Middle frontal gyrus (tissue), 1 donor: ENCODE results near the gene FAM20A.
"Not testable (repeated sequence)": the region's sequence is repeated elsewhere in the genome, so short reads cannot be mapped to it uniquely, and the experiment has no call there.

Experiments
- DNase-seq: peaks from one replicate; pipeline ENCODE4 v3.0.0-alpha.2; 2015; ENCODE audit warnings: low spot score; ENCODE audit errors: extremely low spot score

Gene FAM20A

DNA sequence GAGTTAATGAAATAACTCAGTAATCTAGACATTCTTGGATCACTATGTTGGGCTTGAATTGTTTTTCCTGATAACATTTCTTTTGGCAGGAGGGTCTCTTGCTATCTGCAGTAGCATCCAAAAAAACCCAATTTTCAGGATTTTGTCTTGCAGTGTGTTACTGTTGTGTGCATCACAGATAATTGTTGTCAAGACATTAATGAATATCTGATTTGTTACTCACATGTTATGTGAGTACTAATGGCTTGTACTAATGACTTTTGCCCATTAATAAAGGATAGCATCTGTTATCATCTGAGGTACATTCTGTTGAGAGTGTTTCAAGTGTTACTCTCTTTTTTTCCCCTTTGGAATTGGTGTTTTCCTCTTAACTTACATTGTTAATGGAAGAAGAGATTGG, 78.9 kb downstream of the FAM20A start:
- DNase-seq, result no peak

DNA sequence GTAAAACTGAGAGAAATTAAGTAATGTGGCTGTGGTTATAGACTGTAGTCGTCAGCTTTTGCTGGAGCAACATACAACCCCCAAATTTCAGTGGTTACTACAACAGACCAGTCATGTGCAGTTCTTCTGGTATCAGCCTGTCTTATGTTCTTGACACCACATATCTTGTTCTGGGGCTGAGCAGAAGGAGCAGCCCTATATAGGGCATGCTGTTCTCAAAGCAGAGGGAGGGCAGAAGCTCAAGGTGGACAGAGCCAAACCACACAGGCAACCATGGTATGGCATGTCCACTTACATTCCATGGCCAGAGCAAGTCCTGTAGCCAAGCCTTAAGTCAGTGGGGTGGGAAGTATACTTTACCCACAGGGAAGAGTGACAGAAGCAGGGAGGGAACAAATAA, 81.3 kb downstream of the FAM20A start:
- DNase-seq, result no peak

DNA sequence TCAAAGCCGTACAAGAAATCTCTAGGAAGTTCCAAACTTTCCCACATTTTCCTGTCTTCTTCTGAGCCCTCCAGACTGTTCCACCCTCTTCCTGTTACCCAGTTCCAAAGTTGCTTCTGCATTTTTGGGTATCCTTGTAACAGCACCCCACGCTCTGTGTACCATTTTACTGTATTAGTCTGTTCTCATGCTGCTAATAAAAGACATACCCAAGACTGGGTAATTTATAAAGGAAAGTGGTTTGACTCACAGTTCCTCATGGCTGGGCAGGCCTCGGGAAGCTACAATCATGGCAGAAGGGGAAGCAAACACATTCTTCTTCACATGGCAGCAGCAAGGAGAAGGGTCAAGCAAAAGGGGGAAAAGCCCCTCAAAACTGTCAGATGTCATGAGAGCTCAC, 82.1 kb downstream of the FAM20A start:
- not testable (repeated sequence) for DNase-seq

DNA sequence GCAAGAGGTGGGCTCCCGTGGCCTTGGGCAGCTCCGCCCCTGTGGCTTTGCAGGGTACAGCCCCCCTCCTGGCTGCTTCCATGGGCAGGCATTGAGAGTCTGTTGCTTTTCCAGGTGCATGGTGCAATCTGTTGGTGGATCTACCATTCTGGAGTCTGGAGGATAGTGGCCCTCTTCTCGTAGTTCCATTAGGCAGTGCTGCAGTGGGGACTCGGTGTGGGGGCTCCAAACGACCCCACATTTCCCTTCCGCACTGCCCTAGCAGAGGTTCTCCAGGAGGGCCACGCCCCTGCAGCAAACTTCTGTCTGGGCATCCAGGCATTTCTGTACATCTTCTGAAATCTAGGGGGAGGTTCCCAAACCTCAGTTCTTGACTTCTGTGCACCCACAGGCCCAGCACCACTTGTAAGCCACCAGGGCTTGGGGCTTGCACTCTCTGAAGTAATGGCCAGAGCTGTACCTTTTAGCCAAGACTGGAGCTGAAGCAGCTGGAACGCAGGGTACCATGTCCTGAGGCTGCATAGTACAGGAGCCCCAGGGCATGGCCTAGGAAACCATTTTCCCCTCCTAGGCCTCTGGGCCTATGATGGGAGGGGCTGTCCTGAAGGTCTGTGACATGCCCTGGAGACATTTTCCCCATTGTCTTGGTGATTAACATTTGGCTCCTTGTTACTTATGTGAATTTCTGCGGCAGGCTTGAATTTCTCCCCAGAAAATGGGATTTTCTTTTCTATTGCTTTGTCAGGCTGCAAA, 82.9 kb downstream of the FAM20A start:
- DNase-seq, result no peak

- not testable (repeated sequence) for DNase-seq
Observed at GRCh38 chr17:68517605-68518004, 83.6 kb downstream of the FAM20A start.

DNA sequence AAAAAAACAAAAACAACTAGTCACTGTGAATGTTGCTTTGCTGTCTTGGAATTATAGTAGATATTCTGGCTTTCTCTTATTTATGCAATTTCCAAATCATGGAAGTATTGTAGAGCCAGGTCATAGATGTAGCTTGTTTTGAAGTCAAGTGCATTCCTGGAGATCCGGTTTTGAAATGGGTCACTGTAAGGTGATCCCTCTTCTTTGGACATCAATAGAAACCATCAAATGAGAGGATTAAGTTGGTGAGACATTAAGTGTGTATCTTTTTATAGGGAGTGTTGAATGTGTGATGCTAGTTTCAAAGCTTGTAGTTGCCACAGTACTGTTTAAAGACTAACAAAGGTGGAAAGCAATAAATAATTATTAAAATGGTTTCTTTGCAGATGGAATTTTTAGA, 84.4 kb downstream of the FAM20A start:
- no peak for DNase-seq

DNA sequence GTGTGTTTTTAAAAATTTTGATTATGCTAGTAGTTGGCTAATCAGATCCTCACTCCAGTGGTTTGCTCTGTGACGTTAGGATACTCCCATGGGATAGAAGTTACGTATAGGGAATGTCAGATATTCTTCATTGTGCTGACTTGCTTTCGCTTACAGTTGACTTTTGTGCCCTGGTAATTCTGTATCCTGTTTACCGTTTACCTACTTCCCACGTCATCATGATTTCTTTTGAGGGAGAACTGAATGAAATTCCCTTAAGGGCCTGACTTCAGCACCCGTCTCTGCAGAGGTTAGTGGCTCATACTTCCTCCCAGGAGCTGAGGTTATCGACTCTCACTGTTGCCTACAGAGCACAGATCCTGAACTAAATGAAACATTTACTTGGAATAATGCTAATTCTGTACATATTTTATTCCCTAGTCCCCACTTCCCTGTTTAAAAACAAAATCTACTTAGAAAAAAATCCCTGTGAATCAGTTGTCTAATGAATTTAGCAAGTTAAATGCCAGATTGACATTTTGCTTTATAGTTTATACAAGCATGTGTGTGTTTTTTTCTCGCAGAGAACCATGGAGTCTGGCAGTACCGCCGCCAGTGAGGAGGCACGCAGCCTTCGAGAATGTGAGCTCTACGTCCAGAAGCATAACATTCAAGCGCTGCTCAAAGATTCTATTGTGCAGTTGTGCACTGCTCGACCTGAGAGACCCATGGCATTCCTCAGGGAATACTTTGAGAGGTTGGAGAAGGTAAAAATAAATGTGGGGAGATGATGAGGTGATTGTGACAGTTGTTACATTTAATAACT, 86.1 kb downstream of the FAM20A start:
- no peak for DNase-seq

- DNase-seq, result no peak
Observed at GRCh38 chr17:68513932-68514331, 87.2 kb downstream of the FAM20A start.

GRCh38 chr17:68512960-68513474, 88.2 kb downstream of the FAM20A start:
- no peak for DNase-seq

- peak; percentile 97 for DNase-seq
Observed at GRCh38 chr17:68512247-68512959, 88.8 kb downstream of the FAM20A start, which contains the start of gene PRKAR1A. Gene PRKAR1A, plus strand, starts transcription at chr17:68512430. Its CDS starts 2,970 bp downstream, at chr17:68515400.

GRCh38 chr17:68511671-68512246, 89.4 kb downstream of the FAM20A start:
- peak; percentile 59 for DNase-seq

DNA sequence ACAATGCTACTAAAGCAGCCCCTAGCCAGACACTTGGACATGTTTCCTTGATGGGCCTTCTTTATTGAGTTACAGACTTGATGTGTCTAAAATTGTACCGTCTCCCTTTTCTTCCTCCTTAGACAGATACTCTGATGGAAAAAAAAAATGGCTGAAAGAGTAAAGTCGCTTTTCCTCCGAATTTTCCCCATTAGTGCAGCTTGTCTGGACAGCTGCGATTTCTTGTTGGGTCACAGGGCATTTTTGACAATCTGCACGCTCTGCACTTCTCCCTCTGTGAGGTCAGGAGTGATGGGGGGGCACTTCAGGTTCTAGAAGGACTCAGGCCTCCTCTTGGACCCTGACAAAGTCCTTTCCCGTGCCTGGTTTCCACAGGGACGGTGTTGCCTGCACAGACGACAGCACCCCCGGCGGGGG, 89.9 kb downstream of the FAM20A start:
- no peak for DNase-seq

- DNase-seq, result no peak
Observed at GRCh38 chr17:68509141-68510057, 91.8 kb downstream of the FAM20A start.

GRCh38 chr17:68507576-68507975, 93.6 kb downstream of the FAM20A start:
- no peak for DNase-seq

DNA sequence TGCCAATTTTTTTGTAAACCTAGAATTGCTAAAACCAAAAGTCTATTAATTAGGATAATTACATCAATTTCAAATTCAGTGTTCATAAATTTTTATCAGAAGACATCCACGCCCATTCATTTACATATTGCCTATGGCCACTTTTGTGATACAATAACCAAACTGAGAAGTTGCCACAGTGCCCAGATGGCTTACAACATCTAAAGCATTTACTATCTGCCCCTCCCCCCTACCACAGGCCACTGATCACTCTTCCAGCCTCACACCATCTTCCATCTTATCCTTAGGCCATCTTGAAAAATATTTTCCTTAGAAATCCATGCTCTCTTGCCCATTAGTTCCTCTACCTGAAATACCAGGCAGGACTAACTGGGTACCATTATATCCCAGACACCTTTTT, 95.2 kb downstream of the FAM20A start:
- no peak for DNase-seq

DNA sequence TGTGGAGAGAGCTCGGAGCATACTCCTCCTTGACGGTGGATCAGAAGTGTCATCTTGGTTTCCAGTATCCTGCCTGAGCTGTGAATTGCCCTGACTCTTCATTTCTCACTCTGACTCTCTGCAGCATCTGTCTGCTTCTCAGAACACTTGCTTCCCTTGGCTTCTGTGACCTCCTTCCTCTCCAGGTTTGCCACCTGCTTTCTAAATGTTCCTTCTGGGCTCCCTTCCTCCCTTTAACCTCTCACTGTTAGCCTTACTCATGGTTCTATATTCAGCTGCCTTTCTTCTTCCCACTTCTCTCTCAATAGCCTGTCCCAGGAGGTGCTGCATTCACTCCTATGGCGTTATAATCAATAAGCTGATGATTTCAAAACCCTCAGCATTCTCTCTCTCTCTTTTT, 100.1 kb downstream of the FAM20A start:
- no peak for DNase-seq

DNA sequence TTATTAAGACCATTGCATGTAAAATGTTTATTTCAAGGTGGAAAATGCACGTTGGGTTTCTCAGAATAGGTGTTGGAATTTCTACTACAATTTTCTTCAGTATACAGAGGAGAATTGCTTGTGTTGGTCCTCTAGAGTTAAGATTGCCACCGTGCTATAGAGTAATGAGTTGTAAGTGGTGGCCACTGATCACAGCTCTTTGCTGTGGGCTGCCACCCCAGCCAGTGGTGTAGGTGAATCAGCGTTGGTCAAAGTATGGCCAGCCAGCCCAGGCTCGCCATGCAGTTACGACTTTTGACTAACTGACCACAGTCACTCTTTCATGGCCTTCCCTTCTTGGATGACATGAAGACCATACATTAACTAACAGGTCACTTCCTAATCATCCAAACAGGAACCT, 101.6 kb downstream of the FAM20A start:
- no peak for DNase-seq

DNA sequence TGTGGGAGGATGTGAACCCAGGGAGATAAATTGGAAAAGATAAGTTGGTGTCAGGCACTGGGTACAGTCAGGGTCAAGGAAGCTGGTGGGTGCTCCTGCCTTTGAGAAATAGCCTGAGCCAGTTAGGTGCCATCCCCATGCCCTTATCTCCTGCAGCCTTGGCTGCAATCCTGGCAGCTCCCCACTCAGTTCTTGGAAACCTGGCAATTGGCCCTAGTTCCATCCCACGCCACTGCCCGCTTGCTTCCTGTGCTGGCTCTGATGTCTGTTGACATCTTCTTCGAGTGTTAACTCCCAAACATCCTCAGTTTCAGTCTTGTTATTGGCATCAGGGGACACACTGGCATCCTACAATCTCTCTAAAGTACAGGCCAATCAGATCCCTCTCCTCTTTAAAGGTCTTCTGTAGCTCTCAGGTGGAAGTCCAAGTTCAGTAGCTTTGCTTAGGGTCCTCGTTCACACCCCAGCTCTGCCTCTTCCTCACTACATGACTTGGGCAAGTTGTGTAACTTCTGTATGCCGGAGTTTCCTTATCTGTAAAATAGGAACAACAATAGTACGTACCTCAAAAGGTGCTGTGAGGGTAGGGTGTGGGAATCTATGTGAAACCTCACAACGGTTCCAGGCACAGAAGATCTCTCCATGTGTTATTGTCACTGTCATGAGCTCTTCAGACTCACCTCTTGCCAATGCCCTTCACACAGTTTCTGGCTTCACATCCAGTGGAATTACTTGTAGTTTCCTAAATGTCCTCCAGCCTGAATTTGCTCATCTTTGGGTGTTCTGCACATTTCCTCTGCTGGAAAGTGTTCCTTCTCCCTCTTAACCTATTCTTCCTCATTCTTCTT, 102.5 kb downstream of the FAM20A start:
- no peak for DNase-seq

GRCh38 chr17:68497885-68498319, 103.3 kb downstream of the FAM20A start:
- no peak for DNase-seq
